Mesendoderm (in vitro differentiated cells): ENCODE measurements around the gene MEIS2.

Experiments
- DNase-seq: peaks from one replicate; pipeline ENCODE4 v3.0.0; 2013
- H2AK5ac ChIP-seq: 2 replicates; pipeline ENCODE4 v1.6.1; 2013; ENCODE audit warnings: low read length, inconsistent platforms
- H2BK120ac ChIP-seq: 2 replicates; pipeline ENCODE4 v1.6.1; 2013; ENCODE audit warnings: low read depth, mild to moderate bottlenecking, low read length, moderate library complexity, mixed read lengths
- H2BK15ac ChIP-seq: replicated peaks from 2 replicates; pipeline ENCODE4 v1.6.1; 2013; ENCODE audit warnings: low read depth, mild to moderate bottlenecking, moderate library complexity
- H2BK5ac ChIP-seq: 2 replicates; pipeline ENCODE4 v1.6.1; 2013; ENCODE audit warnings: low read length, inconsistent platforms
- H3K18ac ChIP-seq: 2 replicates; pipeline ENCODE4 v1.6.1; 2013; ENCODE audit warnings: mild to moderate bottlenecking, low read length, mixed read lengths
- H3K23ac ChIP-seq: one replicate; pipeline ENCODE4 v1.6.1; 2013; ENCODE audit warnings: low read length
- H3K27ac ChIP-seq: 2 replicates; pipeline ENCODE4 v1.5.1; 2013; ENCODE audit warnings: low read depth, mild to moderate bottlenecking, inconsistent platforms, low read length, moderate library complexity
- H3K27me3 ChIP-seq: 2 replicates; pipeline ENCODE4 v1.6.1; 2013; ENCODE audit warnings: low read length, control low read depth, mild to moderate bottlenecking, inconsistent platforms; ENCODE audit not compliant: insufficient read depth, poor library complexity
- H3K36me3 ChIP-seq: 2 replicates; pipeline ENCODE4 v1.6.1; 2013; ENCODE audit warnings: low read length, inconsistent platforms; ENCODE audit not compliant: control insufficient read depth, insufficient read depth
- H3K4ac ChIP-seq: one replicate; pipeline ENCODE4 v1.6.1; 2013; ENCODE audit warnings: low read depth, mild to moderate bottlenecking, low read length, moderate library complexity
- H3K4me1 ChIP-seq: 2 replicates; pipeline ENCODE4 v1.6.1; 2013; ENCODE audit warnings: low read depth, low read length, inconsistent platforms; ENCODE audit not compliant: control insufficient read depth
- H3K4me2 ChIP-seq: 2 replicates; pipeline ENCODE4 v1.6.1; 2013; ENCODE audit warnings: low read length
- H3K4me3 ChIP-seq: 2 replicates; pipeline ENCODE4 v1.5.1; 2013; ENCODE audit warnings: mild to moderate bottlenecking, low read length
- H3K56ac ChIP-seq: one replicate; pipeline ENCODE4 v1.6.1; 2013; ENCODE audit warnings: low read length
- H3K79me1 ChIP-seq: 2 replicates; pipeline ENCODE4 v1.6.1; 2013; ENCODE audit warnings: low read length, inconsistent platforms
- H3K79me2 ChIP-seq: 2 replicates; pipeline ENCODE4 v1.6.1; 2013; ENCODE audit warnings: mild to moderate bottlenecking, low read length; ENCODE audit not compliant: control insufficient read depth, insufficient read depth
- H3K9ac ChIP-seq: 2 replicates; pipeline ENCODE4 v1.6.1; 2013; ENCODE audit warnings: low read length, inconsistent platforms
- H4K5ac ChIP-seq: one replicate; pipeline ENCODE4 v1.6.1; 2013; ENCODE audit warnings: low read length
- H4K8ac ChIP-seq: one replicate; pipeline ENCODE4 v1.6.1; 2013; ENCODE audit warnings: low read depth, mild to moderate bottlenecking, control low read depth, low read length, moderate library complexity
- whole genome bisulfite sequencing: extraction: QIAGEN DNeasy Blood & Tissue Kit; methylation state at CpG from one replicate; pipeline ENCODE4 v1.1.7; 2013; ENCODE audit warnings: low lambda C conversion rate, missing lambda C conversion rate; ENCODE audit not compliant: insufficient coverage; ENCODE audit errors: extremely low coverage; 5-methylcytosine and 5-hydroxymethylcytosine counted together

Gene MEIS2

DNA sequence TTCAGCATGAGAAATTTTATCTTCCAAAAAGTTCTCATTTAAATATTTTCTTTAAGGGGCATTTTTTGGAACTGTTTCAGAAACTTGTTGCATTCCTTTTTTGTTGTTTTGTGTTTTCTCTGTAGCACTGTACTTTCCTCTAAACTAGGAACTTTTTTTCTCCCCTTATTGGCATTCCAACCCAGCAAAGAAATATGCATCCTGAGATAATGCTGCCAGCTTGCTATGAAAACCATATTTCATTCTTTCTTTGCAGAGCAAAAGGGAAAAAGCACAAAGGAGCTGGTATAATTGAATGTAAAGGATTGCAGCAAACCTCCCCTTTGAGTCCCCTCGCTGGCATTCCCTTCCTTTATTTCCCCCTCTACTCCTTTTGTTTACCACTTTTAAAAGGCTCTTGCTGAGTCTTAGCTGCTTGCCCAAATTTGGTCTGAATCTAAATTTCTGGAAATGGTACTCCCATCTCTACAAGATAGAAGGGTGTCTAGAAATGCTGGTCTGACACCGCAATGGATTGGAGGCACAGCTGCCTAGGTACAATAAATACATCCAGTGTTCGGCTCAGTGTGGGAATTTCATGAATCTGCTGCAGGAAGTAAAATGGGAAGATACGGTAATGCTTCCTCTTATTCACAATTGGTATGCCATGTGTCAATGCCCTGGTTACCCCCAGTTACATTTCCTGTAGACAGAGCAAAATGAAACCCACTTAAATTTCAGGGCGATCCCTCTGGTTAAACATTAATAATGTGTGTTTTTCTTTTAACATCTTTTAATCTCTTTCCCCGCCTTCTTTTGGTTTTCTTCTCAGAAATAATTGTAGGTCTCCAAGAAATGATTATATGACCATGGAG is 156.6 kb downstream of the MEIS2 start:
- Histone ChIP-seq H2BK15ac (no peak overlapping the region), H3K56ac (peak overlapping the region; percentile 27), H2BK5ac (no peak overlapping the region), H3K4me2 (no peak overlapping the region), H3K4me1 (peaks cover 9% of the 10 kb centered on the region), H3K79me2 (no peaks in the 10 kb centered on the region), H3K4ac (no peak overlapping the region), H3K9ac (no peak overlapping the region), H3K18ac (no peak overlapping the region), H3K23ac (no peak overlapping the region), H3K36me3 (no peaks in the 10 kb centered on the region), H2BK120ac (no peak overlapping the region), H4K5ac (no peak overlapping the region), H4K8ac (no peak overlapping the region), H3K79me1 (no peaks in the 10 kb centered on the region), H3K27ac (no peak overlapping the region), H2AK5ac (no peak overlapping the region), H3K27me3 (no peaks in the 10 kb centered on the region), H3K4me3 (no peak overlapping the region)
- no CpG with 5 or more reads among the region's 6 CpGs for WGBS
- no peak for DNase-seq

GRCh38 chr15:36942248-36942827 is 158.0 kb downstream of the MEIS2 start:
- no CpG with 5 or more reads among the region's 6 CpGs for WGBS
- Histone ChIP-seq H3K79me1 (no peaks in the 10 kb centered on the region), H2BK120ac (no peak overlapping the region), H2BK15ac (no peak overlapping the region), H3K23ac (no peak overlapping the region), H3K9ac (no peak overlapping the region), H3K56ac (no peak overlapping the region), H4K5ac (no peak overlapping the region), H3K36me3 (no peaks in the 10 kb centered on the region), H2BK5ac (no peak overlapping the region), H3K4me2 (no peak overlapping the region), H3K27ac (no peak overlapping the region), H3K4ac (no peak overlapping the region), H3K79me2 (no peaks in the 10 kb centered on the region), H3K27me3 (no peaks in the 10 kb centered on the region), H2AK5ac (no peak overlapping the region), H3K4me1 (peaks cover 7% of the 10 kb centered on the region), H3K18ac (no peak overlapping the region), H3K4me3 (no peak overlapping the region), H4K8ac (no peak overlapping the region)
- DNase-seq, result no peak

DNA sequence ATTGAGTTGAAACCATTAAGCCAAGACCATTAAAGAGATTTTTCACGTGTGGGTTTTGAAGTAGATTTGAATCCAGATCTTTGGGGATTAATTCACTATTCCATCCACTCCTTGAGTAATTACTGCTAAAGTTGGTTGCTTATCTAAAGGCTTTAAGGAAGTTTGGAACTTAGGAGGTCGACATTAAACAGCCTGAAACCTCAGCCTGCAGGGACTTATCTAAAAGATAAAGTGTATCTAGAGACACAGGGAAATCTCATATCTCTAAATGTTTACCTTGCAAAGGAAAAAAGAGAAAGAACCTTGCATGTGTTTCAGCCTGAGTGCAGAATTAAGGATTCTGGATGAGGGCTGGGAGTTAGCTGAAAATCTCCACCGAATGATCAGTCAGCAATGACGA is 158.6 kb downstream of the MEIS2 start:
- no peak overlapping the region for H2BK120ac ChIP-seq
- H3K56ac ChIP-seq, result no peak overlapping the region
- H3K9ac ChIP-seq, result no peak overlapping the region
- no peak overlapping the region for H2BK15ac ChIP-seq
- peak; percentile 84 for DNase-seq
- H3K23ac ChIP-seq, result no peak overlapping the region
- no peaks in the 10 kb centered on the region for H3K79me2 ChIP-seq
- H3K18ac ChIP-seq, result no peak overlapping the region
- H3K79me1 ChIP-seq, result no peaks in the 10 kb centered on the region
- H2AK5ac ChIP-seq, result no peak overlapping the region
- no peaks in the 10 kb centered on the region for H3K27me3 ChIP-seq
- no peak overlapping the region for H4K8ac ChIP-seq
- H3K27ac ChIP-seq, result no peak overlapping the region
- WGBS, result no CpG with 5 or more reads among the region's 4 CpGs
- no peak overlapping the region for H3K4me3 ChIP-seq
- no peak overlapping the region for H3K4ac ChIP-seq
- H3K36me3 ChIP-seq, result no peaks in the 10 kb centered on the region
- no peak overlapping the region for H3K4me2 ChIP-seq
- H3K4me1 ChIP-seq, result peaks cover 7% of the 10 kb centered on the region
- H2BK5ac ChIP-seq, result no peak overlapping the region
- H4K5ac ChIP-seq, result no peak overlapping the region

- no peak overlapping the region for H2BK15ac ChIP-seq
- no peak overlapping the region for H4K5ac ChIP-seq
- H3K79me2 ChIP-seq, result no peaks in the 10 kb centered on the region
- WGBS, result no CpG with 5 or more reads among the region's 3 CpGs
- H3K56ac ChIP-seq, result no peak overlapping the region
- H3K79me1 ChIP-seq, result no peaks in the 10 kb centered on the region
- H2BK120ac ChIP-seq, result no peak overlapping the region
- H4K8ac ChIP-seq, result no peak overlapping the region
- H2AK5ac ChIP-seq, result no peak overlapping the region
- H3K23ac ChIP-seq, result no peak overlapping the region
- no peak overlapping the region for H3K27ac ChIP-seq
- H3K4me3 ChIP-seq, result no peak overlapping the region
- no peaks in the 10 kb centered on the region for H3K36me3 ChIP-seq
- H3K4me2 ChIP-seq, result no peak overlapping the region
- no peak overlapping the region for H3K18ac ChIP-seq
- H2BK5ac ChIP-seq, result no peak overlapping the region
- H3K4me1 ChIP-seq, result peaks cover 7% of the 10 kb centered on the region
- no peak for DNase-seq
- H3K9ac ChIP-seq, result no peak overlapping the region
- H3K27me3 ChIP-seq, result no peaks in the 10 kb centered on the region
- H3K4ac ChIP-seq, result no peak overlapping the region
These were observed 159.6 kb downstream of the MEIS2 start for GRCh38 chr15:36940636-36941260.

- Histone ChIP-seq H3K27me3 (no peaks in the 10 kb centered on the region), H3K27ac (no peak overlapping the region), H3K9ac (no peak overlapping the region), H2BK15ac (no peak overlapping the region), H4K5ac (no peak overlapping the region), H3K4me3 (no peak overlapping the region), H4K8ac (no peak overlapping the region), H3K56ac (no peak overlapping the region), H3K79me2 (no peaks in the 10 kb centered on the region), H3K36me3 (no peaks in the 10 kb centered on the region), H2AK5ac (no peak overlapping the region), H3K79me1 (no peaks in the 10 kb centered on the region), H3K4me1 (peaks cover 7% of the 10 kb centered on the region), H3K23ac (no peak overlapping the region), H3K4ac (no peak overlapping the region), H3K18ac (no peak overlapping the region), H2BK120ac (no peak overlapping the region), H3K4me2 (no peak overlapping the region), H2BK5ac (no peak overlapping the region)
- WGBS, result no CpG with 5 or more reads among the region's 3 CpGs
- no peak for DNase-seq
These were observed 160.1 kb downstream of the MEIS2 start for GRCh38 chr15:36940219-36940618.
